Activated T-helper 9 cell treated with anti-CD3 and anti-CD28 coated beads, Interleukin-2, amount 50 U/mL, for 16 hours (primary cell): ENCODE results near the gene COL20A1.

ENCODE experiments used
- DNase-seq: peaks from one replicate; pipeline ENCODE4 v3.0.0-alpha.2; 2020; ENCODE audit warnings: low read depth

Gene COL20A1

DNA sequence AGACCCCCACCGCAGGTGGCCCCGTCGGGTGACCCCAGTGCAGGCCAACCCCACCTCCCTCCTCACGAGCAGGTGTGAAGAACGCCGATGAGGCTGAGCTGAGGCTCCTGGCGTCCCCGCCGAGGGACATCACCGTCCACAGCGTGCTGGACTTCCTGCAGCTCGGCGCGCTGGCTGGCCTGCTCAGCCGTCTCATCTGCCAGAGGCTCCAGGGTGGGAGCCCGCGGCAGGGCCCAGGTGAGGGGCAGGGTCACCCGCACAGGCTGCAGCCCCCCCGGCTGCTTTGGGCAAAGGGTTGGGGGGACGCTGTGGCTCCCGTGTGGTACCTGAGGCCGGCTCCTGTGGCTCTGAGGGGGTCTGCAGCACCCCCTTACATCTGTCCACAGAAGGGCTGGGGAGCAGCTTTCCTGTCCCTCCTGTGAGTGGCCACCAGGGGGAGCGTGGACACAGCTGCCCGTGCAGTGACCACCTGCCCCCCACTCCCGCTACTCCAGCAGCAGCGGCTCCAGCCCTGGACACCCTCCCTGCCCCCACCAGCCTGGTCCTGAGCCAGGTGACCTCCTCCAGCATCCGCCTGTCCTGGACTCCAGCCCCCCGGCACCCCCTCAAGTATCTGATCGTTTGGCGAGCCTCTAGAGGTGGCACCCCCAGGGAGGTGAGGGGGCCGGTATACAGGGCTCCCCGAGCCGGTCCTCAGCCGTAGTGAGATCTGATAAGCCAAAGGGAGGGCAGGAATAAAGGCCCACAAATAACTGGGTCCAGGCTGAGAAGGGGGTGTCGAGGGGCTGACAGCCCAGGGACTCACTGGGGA, 16.5 kb downstream of the COL20A1 start:
- no peak for DNase-seq

DNA sequence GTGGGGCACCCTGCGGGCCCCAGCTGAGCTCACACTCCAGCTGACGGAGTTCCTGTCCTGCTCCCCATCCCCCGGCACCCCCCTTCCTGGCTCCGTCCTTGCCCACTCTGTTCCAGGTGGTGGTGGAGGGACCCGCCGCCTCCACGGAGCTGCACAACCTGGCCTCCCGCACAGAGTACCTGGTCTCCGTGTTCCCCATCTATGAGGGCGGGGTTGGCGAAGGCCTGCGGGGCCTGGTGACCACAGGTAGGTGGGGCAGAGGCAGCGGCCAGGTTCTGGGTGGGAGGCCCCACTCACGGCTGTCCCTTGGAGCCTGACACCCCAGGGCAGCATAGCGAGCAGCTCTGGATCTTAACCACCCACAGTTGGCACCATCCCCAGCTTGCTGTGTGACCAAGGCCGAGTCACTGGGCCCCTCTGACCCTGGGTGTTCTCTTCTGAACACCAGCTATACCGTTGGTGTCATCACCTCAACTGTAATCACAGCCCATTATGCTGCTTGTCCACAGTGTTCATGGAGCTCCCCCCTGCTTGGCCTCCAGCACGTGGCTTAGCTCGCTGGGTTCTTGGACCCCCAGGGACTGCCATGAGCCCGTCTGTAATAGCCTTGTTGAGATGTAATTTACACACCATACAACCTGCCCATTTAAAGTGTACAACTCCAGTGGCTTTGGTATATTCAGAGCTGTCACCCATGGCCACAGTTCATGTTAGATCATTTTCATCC, 17.4 kb downstream of the COL20A1 start:
- DNase-seq: no peak

DNA sequence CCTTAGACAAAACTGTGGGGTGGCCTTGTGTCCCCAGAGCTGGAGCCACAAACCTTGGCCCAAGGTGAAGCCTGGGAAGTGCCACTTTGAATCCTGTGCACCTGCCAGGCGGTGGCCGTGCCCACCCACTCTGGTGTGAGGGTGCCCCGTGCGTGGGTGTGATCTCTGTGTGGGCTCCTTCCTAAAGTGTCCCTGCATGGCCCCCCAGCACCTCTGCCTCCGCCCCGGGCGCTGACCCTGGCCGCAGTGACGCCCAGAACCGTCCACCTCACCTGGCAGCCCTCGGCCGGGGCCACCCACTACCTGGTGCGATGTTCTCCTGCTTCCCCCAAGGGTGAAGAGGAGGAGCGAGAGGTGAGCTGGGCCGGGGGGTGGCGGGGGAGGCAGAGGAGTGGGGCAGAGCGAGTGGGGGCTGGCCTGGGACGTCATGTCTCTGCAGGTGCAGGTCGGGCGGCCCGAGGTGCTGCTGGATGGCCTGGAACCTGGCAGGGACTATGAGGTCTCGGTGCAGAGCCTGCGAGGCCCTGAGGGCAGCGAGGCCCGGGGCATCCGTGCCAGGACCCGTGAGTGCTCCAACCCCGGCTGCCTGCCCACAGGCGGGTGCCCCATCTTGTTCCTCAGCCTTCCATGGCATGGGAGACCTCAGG, 18.3 kb downstream of the COL20A1 start:
- DNase-seq: no peak

DNA sequence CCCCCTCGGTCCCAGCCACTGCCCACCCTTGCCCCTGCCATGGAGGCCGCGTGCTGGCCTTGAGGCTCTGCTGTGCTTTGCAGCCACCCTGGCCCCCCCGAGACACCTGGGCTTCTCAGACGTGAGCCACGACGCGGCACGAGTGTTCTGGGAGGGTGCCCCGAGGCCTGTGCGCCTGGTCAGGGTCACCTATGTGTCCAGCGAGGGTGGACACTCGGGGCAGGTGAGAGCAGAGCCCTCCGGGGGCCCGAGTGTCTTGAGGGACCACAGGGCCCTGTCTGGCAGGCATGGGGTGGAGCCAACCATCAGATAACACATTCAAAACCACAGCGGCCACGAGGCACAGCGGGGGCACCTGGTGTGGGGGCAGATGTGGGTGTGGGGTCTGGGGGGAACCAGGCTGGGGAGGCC, 18.9 kb downstream of the COL20A1 start:
- no peak for DNase-seq

DNA sequence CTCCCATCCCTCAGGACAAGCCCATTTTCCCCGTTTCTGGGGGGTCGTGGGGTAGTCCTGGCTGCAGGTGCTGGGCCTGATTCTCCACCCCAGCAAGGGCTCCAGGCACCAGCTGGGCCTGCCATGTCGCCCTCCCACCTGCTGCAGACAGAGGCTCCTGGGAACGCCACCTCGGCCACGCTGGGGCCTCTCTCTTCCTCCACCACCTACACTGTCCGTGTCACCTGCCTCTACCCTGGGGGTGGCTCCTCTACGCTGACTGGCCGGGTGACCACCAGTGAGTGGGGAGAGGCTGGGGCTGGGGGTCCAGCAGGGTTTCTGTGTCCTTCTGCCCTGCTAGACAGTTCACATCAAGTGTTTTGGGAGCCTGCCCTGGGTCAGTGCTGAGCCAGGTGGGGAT, 19.3 kb downstream of the COL20A1 start:
- DNase-seq: no peak

DNA sequence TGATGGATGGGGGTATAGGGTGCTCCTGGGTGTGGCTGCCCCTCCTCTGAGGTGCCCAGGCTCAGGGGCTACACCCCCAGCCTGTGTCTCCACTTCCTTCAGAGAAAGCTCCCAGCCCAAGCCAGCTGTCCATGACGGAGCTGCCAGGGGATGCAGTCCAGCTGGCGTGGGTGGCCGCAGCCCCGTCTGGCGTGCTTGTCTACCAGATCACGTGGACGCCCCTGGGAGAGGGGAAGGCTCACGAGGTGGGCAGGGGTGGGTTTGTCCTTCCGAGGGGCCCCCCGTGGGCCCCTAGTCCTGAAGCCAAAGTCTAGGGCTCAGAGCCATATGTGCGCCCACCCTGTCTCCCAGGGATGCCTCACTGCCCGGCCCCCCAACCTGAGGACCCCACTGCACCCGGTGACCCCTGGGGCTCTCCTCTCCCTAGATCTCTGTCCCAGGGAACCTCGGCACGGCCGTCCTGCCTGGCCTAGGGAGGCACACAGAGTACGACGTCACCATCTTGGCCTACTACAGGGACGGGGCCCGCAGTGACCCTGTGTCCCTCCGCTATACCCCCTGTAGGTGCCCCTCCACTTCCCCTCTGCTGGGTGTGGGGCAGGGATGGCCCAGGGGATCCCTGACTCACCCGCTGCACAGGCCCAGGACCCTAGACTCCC, 19.8 kb downstream of the COL20A1 start:
- no peak for DNase-seq

DNA sequence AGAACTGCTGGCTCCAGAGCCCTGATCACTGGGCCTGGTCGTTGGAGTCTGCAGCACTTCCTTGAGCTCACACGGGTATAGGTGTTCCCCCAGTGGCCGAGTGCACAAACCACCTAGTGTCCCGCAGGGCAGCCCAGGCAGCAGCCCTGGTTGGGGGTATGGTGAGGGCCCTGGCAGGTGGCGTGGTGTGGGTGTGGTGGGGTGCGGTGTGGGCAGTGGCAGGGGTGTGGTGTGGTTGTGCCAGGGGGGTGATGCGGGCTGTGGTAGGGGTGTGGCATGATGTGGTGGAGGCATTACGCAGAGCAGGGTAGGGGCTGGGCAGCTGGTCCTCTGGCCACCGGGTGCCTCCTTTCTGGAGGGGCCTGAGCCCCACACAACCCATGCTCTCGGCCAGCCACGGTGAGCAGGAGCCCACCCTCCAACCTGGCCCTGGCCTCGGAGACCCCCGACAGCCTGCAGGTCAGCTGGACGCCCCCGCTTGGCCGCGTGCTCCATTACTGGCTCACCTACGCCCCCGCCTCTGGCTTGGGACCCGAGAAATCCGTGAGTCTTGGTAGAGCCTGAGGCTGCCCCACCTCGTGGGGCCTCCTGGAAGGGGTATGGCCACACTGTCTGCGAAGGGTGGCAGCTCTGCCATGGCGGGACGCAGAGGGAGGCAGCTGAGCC, 20.5 kb downstream of the COL20A1 start:
- DNase-seq: no peak

DNA sequence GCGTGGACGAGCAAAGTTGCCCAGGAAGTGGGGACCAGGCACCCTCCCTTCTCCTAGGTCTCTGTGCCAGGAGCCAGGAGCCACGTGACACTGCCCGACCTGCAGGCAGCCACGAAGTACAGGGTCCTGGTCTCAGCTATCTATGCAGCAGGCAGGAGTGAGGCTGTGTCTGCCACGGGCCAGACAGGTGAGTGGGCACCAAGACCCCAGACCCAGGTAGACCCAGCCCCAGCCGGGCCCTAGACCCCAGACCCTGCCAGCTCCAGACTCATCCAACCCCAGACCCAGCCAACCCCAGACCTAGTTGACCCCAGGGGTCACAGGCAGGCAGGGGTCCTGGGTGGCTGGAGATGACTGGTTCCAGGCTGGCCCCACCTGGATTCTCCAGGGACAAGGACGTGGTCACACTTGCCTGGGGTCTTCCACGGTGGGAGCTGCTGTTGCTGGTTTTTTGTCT, 21.1 kb downstream of the COL20A1 start:
- no peak for DNase-seq

DNA sequence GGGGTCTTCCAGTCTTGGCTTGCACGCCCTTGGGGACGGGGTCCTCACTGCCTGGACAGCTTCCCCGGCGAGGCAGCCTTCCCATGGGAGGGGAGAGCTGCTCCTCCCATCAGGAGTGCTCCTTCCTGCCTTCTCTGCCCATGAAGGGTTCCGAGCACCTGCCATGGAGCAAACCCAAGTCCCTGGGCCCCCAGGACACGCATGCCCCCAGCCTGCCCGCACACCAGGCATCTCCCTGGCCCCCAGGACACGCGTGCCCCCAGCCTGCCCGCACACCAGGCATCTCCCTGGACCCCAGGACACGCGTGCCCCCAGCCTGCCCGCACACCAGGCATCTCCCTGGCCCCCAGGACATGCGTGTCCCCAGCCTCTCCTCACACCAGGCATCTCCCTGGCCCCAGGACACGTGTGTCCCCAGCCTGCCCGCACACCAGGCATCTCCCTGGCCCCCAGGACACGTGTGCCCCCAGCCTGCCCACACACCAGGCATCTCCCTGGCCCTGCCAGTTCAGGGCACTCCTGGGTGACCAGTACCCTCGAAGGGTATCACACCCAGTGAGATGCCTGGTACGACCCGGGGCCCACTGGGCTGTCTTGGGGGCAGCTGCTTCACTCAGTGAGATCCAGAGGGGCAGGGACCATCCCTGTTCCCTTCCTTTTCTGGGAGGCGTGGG, 21.7 kb downstream of the COL20A1 start:
- DNase-seq: no peak

DNA sequence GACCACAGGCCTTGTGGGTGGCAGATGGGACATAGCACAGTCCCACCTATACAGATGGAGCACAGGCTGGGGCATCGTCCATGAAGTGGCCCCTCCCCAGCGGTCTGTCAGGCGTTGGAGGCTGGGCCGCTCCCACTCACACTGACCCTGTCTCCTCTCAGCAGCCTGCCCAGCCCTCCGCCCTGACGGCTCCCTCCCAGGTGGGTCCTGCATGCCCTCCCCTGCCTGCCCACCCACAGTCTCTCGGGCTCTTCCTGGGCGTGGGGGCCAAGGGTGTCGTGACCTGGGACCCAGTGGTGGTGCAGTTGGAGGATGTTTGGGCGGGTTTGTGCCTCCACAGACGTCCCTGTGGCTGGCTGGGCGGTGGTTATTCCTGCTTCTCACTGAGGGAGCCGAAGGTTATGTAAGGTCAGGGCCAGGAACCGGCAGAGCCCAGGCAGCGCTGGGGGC, 22.3 kb downstream of the COL20A1 start:
- DNase-seq: no peak

DNA sequence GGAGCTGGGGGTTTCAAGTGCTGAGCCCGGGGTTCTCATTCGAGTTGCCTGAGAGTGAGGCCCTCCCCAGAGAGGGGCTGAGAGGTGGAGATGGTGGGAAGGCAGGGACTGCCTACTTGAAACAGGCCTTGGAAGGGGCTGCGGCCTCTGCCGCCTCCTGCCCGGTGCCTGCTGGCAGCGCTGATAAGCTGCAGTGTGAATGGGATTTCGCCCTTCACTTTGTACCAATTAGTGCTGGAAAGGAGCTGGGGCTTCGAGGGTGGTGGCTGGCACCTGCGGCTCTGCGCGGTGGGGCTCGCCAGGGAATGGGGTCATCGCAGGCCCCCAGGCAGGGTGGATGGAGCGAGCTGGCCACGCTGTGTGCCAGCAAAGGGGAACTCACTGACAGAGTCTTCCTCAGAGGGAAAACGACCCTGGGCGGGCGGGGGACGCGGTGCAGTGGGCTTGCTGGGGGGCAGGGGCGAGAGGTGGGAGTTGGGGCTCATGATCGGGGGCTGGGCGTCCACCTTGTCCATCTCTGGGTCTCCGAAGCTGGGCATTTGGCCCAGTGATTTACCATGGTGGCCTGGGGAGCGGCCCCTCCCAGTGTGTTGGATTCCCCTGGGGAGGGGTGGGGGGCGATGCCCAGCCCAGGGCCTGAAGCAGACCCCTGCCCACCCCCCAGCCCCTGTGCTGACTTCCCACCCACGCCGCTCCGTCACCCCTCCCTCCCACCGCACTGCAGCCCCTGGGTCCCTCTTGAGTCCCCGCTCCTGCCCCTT, 22.9 kb downstream of the COL20A1 start:
- no peak for DNase-seq

DNA sequence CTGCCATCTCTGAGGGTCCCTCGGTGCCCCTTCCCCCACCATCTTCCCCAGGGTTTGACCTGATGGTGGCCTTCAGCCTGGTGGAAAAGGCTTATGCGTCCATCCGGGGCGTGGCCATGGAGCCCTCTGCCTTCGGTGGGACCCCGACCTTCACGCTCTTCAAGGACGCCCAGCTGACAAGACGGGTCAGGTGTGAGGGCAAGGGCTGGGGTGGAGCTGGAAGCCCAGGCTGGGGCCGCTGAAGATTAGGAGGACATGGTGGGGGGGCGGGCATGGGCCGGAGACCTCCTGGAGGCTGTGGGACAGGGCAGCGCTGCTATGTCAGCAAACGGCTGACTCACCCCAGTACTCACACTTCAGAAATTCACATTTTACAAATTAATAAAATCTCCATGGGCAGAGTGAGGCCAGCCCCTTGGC, 23.5 kb downstream of the COL20A1 start:
- DNase-seq: no peak

DNA sequence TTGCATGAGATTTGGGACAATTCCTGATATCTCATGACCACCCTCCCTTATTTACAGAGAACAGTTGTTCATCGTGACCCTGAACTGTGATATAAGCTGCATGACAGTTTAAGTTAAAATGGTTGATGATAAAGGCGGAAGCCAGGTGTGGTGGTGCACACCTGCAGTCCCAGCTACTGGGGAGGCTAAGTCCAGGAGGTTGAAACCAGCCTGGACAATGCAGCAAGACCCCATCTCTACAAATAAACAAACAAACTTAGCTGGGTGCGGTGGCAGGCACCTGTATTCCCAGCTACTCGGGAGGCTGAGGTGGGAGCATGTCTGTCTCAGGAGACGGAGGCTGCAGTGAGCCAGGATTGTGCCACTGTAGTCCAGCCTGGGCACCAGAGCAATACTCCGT, 24.1 kb downstream of the COL20A1 start:
- no peak for DNase-seq

DNA sequence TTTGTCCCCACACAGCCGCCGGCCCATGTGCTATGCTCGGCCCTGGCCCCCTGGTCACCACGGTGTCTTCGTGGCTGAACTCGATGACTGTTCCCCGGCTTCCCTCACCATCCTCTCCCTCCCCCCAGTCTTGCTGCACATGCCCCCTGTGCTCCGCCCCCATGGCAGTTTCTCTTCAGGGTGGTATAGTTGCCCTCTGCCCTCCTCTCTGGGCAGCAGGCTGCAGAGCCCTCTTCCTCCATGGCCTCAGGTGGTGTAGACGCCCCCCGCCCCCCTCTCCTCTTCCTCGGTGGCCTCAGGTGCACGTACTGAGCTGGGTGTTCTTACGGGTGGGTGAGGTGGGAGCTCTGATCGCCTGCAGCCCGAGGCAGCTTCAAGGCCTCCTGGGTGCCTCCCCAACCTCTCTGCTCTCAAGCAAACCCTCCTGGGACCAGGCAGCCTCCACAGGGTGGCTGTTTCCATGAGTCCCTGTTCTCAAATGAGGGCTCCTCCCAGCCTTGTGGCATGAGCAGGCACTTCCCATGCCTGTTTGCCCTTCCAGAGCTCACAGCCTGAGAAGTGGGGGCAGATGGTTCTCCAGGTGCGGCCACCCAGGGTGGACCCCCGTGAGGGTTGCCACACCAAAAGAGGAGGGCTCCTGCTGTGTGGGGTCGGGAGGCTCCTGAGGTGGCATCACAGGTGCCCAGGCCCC, 24.8 kb downstream of the COL20A1 start:
- DNase-seq: no peak

DNA sequence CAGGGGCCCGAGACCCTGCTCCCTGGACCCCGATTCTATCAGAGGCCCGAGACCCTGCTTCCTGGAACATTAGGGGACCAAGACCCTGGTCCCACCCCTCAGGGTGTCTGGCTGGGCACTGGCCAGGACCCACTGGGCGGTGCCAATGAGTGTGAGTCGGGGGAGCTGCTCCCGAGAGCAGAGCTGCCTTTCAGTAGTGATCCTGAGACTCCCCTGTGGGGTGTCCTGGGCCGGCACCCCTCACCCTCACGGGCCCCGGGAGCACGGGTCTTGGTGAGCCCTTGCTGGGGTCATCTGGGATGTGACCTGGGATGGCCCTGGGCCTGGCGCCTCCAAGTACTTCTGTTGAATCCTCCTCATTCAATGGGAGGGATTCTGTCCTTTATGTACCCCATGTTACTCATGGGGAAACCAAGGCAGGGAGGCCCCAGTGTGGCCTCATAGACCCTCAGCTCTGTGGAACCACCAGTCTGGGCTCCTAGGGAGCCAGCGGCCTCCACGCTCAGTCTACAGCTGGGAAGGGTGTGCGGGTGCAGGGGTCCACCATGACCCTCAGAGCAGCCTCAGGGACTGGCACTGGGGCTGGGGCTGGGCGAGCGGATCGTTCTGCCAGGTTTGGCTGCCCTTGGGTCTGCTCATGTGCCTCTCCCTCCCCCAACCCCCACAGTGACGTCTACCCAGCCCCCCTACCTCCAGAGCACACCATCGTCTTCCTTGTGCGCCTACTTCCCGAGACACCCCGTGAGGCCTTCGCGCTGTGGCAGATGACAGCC, 25.6 kb downstream of the COL20A1 start:
- no peak for DNase-seq

DNA sequence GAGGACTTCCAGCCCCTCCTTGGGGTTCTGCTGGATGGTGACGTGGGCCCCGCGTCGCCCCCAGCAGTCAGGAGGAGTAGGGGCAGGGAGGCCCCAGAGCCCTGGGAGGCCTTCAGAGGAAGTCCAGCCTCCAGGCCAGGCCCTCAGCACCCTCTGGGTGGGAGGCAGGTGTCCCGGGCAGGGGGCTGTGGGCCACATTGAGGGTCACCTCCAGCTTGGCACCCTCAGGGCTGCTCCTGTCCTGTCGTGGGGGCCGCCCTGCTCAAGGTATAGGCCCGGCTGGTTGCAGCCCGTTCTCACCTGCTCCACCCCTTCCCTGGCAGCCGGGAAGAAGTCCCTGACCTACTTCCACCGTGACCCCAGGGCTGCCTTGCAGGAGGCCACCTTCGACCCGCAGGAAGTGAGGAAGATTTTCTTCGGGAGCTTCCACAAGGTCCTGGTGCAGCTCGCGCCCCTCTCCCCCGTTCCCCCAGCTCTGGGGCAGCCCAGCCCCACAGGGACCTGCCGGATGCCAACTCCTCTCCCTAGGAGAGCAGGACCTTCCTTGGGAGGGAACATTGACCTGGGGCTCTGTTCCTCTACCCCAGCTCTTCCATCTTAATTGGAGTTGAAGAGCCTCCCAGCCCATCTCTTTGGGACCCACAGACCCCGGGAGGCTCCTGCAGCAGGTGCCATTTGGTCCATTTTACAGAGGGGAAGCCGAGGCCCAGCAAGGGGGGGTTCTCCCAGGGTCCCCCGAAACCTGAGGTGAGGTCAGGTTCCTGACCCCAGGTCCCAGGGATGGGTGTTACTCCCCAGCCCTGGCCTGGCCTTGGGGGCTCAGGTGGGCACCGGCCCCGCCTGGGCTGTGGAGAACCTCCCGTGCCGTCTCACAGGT, 26.4 kb downstream of the COL20A1 start:
- no peak for DNase-seq

DNA sequence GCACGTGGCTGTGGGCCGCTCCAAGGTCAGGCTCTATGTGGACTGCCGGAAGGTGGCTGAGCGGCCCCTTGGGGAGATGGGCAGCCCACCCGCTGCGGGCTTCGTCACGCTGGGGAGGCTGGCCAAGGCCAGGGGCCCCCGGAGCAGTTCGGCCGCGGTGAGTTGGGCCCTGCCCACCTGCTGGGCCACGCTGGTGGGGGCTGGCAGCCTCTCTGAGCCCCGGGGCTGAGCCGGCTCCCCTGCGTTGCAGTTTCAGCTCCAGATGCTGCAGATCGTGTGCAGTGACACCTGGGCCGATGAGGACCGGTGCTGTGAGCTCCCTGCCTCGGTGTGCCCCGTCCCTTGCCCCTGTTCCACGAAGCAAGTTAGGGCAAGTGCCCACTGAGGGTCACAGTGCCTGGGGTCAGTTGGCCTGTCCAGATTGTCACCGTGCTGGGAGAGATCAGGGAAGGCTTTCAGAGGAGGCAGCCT, 27.1 kb downstream of the COL20A1 start:
- DNase-seq: no peak

DNA sequence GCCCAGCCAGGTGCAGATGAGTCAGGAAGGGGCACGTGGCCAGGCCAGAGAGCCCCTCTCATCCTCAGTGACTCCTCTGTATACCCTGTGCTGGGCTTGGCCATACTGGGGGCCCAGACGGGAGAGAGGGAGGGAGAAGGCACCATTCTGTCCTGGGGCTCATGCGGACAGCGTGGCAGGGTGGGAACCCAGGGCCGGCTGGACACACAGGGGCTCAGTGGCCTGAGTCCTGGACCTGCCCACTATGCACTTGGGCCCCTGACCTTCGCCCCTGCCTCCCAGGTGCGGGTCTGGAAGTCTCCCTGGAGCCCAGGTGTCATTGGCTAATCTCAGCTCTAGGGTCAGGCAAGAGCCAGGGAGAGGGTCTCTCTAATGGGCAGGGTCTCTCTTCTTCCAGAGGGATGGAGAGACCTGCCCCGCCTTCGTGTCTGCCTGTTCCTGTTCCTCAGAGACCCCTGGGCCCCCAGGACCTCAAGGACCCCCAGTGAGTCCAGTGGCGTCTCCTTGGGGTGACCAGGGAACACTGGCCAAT, 27.7 kb downstream of the COL20A1 start:
- no peak for DNase-seq
